Mesothelial cell of epicardium (in vitro differentiated cells): Measurements from ENCODE around the gene LRRC15. TPM values are rescaled to one million over a fixed set of nuclear protein-coding genes. Genes with fewer than 3 reads are reported as not detected.

Experiments
- DNase-seq, 2 experiments: peaks; one replicate each; pipeline ENCODE4 v3.0.0; 2021; ENCODE audit warnings: low spot score in 2 of 2; ENCODE audit not compliant: unreplicated experiment in 2 of 2
- H3K27ac Mint-ChIP-seq: 2 replicates; pipeline ENCODE4 v1.8.0; 2021; ENCODE audit warnings: mixed read lengths
- H3K27me3 Mint-ChIP-seq: 2 replicates; pipeline ENCODE4 v1.8.0; 2021; ENCODE audit warnings: low read depth, mixed read lengths
- H3K36me3 Mint-ChIP-seq: 2 replicates; pipeline ENCODE4 v1.8.0; 2021; ENCODE audit warnings: mixed read lengths
- H3K4me1 Mint-ChIP-seq: 2 replicates; pipeline ENCODE4 v1.8.0; 2021; ENCODE audit warnings: mixed read lengths
- H3K4me3 Mint-ChIP-seq: 2 replicates; pipeline ENCODE4 v1.8.0; 2021; ENCODE audit warnings: mild to moderate bottlenecking, moderate library complexity, mixed read lengths
- H3K9me3 Mint-ChIP-seq: 2 replicates; pipeline ENCODE4 v1.8.0; 2021; ENCODE audit warnings: mixed read lengths
- total RNA-seq: library from RNA; stranded (reverse); gene quantifications from 3 replicates; pipeline ENCODE4 v1.2.1, GENCODE V29; 2021
- TF ChIP-seq, protein P1 (sequence below): fragments of 200-600 bp; sonication (generic); IDR thresholded peaks from one replicate; pipeline ENCODE4 v1.5.0; 2021; ENCODE audit warnings: antibody characterized with exemption; ENCODE audit not compliant: unreplicated experiment

The LRRC15 gene
- total RNA-seq, 1 donor from 2014 or later = not detected

DNA sequence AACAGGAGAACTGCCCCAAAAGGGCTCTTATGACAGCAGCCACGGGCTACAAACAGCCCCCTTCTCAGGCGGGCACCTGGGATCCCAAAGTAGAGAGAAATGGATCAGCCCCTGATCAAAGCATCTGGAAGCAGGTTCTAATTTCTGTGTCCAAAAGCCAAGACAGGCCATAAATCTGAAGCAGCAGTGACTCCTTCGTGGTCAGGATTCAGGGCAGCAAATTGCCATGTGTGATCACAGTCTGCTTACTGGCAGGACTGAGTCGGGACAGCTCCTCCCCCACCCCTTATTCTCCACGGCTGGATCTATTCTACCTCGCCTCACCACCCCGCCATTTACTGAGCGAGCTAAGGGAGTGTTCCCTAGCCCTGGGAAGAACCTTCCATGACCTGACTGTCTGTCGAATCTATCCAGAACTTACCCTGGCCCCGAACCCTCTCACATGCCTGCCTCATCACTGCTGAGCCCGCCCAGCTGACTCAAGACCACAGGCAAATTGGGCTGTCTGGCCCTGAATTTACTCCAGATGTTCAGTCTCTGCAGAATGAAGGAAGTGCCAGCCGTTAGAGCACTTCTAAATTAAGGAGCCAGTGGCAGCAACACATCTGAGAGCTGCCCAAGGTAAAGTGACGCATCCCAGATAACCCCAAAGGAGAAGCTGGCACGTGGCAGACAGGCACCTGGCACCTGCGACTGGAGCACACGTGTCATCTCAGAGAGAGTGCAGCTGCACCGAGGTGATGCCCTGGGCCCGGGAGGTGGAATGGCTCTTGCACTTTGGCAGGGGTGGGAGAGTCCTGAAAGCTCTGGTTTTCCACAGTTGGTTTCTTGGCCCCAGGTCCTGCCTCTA lies 1.3 kb downstream of the LRRC15 start:
- no peak overlapping the region for H3K4me3 Mint-ChIP-seq
- TF ChIP-seq, protein P1, sequence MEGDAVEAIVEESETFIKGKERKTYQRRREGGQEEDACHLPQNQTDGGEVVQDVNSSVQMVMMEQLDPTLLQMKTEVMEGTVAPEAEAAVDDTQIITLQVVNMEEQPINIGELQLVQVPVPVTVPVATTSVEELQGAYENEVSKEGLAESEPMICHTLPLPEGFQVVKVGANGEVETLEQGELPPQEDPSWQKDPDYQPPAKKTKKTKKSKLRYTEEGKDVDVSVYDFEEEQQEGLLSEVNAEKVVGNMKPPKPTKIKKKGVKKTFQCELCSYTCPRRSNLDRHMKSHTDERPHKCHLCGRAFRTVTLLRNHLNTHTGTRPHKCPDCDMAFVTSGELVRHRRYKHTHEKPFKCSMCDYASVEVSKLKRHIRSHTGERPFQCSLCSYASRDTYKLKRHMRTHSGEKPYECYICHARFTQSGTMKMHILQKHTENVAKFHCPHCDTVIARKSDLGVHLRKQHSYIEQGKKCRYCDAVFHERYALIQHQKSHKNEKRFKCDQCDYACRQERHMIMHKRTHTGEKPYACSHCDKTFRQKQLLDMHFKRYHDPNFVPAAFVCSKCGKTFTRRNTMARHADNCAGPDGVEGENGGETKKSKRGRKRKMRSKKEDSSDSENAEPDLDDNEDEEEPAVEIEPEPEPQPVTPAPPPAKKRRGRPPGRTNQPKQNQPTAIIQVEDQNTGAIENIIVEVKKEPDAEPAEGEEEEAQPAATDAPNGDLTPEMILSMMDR = no peak
- H3K27ac Mint-ChIP-seq = no peak overlapping the region
- peaks cover 23% of the 10 kb centered on the region for H3K4me1 Mint-ChIP-seq
- peaks cover 59% of the 10 kb centered on the region for H3K27me3 Mint-ChIP-seq
- DNase-seq = no peak
- H3K36me3 Mint-ChIP-seq = no peaks in the 10 kb centered on the region
- no peaks in the 10 kb centered on the region for H3K9me3 Mint-ChIP-seq

DNA sequence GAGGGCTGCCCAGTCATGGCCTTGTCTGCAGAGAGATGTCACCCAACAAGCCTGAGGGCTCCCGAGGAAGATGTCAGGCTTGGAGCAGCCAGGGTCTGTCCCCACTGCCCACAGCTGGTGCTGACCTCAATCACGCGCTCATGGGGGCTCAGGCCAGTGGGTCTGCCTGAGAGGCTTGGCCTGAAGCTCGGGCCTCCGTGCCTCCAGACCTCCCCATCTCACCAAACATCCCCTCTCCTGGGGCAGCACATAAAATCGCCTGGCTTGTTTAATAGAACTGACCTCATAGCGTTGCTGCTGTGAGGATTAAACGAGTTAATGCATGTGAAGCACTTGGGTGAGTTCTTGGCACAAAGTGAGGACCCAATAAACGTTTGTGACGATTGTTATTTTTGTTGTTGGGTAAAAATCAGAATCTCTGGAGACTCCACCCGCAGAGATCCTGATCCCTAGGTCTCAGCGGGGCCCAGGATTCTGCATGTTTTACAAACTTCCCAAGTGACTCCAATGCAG lies 3.5 kb downstream of the LRRC15 start:
- TF ChIP-seq, protein P1 = no peak
- Mint-ChIP-seq H3K4me1 (peaks cover 23% of the 10 kb centered on the region), H3K27me3 (peaks cover 68% of the 10 kb centered on the region), H3K4me3 (no peak overlapping the region), H3K36me3 (no peaks in the 10 kb centered on the region), H3K9me3 (no peaks in the 10 kb centered on the region), H3K27ac (no peak overlapping the region)
- no peak for DNase-seq

DNA sequence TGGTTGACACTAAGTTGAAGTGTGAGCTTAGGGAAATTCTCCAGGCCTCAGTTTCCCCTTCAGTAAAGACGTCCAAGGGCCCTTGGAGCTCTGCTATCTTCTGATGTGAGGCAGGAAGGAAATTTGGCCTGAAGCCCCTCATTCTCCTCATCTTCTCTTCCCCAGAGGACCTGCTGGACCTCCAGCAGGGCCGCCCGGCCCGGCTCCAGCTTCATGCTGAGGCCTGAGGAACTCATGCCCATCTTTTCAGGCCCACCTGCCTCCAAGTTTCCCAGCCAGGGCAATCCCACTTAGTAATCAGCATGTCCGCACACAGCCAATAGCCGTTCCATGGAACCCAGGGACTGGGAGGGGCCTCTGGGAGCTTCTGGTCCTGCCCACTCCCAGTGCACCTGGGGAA lies 4.0 kb downstream of the LRRC15 start:
- DNase-seq = no peak
- H3K4me1 Mint-ChIP-seq = peaks cover 23% of the 10 kb centered on the region
- H3K27ac Mint-ChIP-seq = no peak overlapping the region
- H3K27me3 Mint-ChIP-seq = peaks cover 68% of the 10 kb centered on the region
- no peak overlapping the region for H3K4me3 Mint-ChIP-seq
- TF ChIP-seq, protein P1 = no peak
- H3K36me3 Mint-ChIP-seq = no peaks in the 10 kb centered on the region
- no peaks in the 10 kb centered on the region for H3K9me3 Mint-ChIP-seq

DNA sequence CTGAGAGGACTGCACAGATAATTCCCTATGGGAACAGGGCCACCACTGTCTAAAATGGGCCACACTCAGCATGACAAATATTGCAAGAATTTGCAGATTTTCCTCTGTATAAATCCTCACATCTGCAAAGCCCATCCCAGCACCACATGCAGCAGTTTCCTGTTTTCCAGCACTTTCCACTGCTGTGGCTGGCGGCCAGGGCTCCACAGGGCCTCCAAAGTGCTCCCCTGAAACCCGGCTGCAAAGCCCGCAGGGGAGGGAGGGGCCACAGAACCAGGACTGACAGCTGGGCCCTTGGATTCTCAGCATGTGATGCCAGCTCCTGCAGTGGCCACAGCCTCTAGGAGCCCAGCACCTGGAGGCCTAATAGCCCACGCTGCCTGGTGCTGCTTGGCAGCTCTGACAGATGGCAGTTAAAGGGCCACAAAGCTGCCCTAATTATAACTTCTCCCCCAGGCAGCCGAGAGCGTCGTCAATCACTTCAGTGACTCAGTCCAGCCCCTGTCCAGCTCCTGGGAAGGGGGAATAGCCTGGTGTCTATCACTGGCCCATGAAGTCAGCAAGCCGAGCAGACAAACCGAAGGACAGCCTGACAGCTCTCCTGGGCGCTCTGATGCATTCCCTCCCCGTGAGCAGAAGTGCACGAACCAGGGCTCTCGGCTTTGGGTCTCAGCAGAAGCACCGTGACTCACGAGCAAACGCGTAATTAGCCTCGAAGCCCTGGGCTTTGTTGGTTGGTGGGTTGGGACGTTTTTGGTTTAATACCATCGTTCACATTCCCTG lies 4.7 kb downstream of the LRRC15 start:
- no peak overlapping the region for H3K4me3 Mint-ChIP-seq
- no peaks in the 10 kb centered on the region for H3K9me3 Mint-ChIP-seq
- no peaks in the 10 kb centered on the region for H3K36me3 Mint-ChIP-seq
- peaks cover 23% of the 10 kb centered on the region for H3K4me1 Mint-ChIP-seq
- H3K27ac Mint-ChIP-seq = peak overlapping the region; percentile 47
- H3K27me3 Mint-ChIP-seq = peaks cover 68% of the 10 kb centered on the region
- peak in 1 of 2 experiments; percentile 46 for DNase-seq
- TF ChIP-seq, protein P1 = no peak

DNA sequence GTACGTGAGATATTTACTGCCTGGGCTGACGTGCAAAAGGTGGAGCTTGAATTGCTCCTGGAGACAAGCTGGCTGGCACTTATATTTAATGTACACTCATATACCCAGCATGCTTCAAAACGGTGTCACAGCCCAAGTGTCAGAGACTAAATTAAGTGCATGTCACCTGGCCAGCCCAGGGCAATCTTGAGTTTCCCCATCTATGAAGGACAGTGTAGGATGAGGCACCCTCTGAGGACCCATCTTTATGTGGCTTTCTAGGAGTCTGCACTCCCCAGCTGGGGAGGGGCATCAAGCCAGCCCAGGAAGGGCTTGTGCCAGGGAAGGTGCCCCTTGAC lies 5.3 kb downstream of the LRRC15 start:
- no peaks in the 10 kb centered on the region for H3K36me3 Mint-ChIP-seq
- H3K4me3 Mint-ChIP-seq = no peak overlapping the region
- H3K9me3 Mint-ChIP-seq = no peaks in the 10 kb centered on the region
- peaks cover 68% of the 10 kb centered on the region for H3K27me3 Mint-ChIP-seq
- H3K4me1 Mint-ChIP-seq = peaks cover 23% of the 10 kb centered on the region
- no peak overlapping the region for H3K27ac Mint-ChIP-seq
- no peak for DNase-seq
- TF ChIP-seq, protein P1 = no peak
